A673 (cell line): ENCODE results near the gene MCF2L2. TPM values are rescaled to one million over a fixed set of nuclear protein-coding genes. Genes with fewer than 3 reads are reported as not detected.
"Not testable (repeated sequence)": the region's sequence is repeated elsewhere in the genome, so short reads cannot be mapped to it uniquely, and the experiment has no call there.

Source experiments
- Bru-seq: library from RNA; stranded (reverse); fragments of 400-500 nt; gene quantifications from one replicate; lab custom pipeline; 2021; lab: Mats Ljungman, UMichigan
- BruChase-seq, 2 experiments: library from RNA; stranded (reverse); fragments of 400-500 nt; gene quantifications; one replicate each; lab custom pipeline; 2021; lab: Mats Ljungman, UMichigan
- BruUV-seq: library from RNA; stranded (reverse); fragments of 400-500 nt; replicated peaks from 2 replicates; lab custom pipeline; 2021; lab: Mats Ljungman, UMichigan
- CTCF ChIA-PET: fragments of 300-600 bp; sonication (Branson Sonifier 250); formaldehyde crosslinking; loops from one replicate; lab custom pipeline; 2022; ENCODE audit warnings: antibody characterized with exemption; lab: Charles Lee
- POLR2A ChIA-PET: fragments of 300-600 bp; sonication (Branson Sonifier 250); formaldehyde crosslinking; loops from one replicate; lab custom pipeline; 2022; ENCODE audit warnings: antibody characterized with exemption; ENCODE audit not compliant: low non-redundant PET; lab: Charles Lee
- DNase-seq: peaks from one replicate; pipeline ENCODE4 v3.0.0-alpha.2; 2015; ENCODE audit warnings: low spot score
- H3K27ac ChIP-seq: fragments of 200-600 bp; sonication (generic); 2 replicates; pipeline ENCODE4 v1.5.1; 2016; ENCODE audit warnings: mixed run types, low read depth, mild to moderate bottlenecking, mixed read lengths, antibody characterized with exemption, low read length; ENCODE audit not compliant: poor library complexity, severe bottlenecking
- H3K27me3 ChIP-seq: fragments of 200-600 bp; sonication (generic); replicated peaks from 2 replicates; pipeline ENCODE4 v1.6.1; 2017; ENCODE audit warnings: mixed run types, low read depth, mild to moderate bottlenecking, mixed read lengths, antibody characterized with exemption, low read length; ENCODE audit not compliant: insufficient read depth, poor library complexity
- H3K36me3 ChIP-seq: fragments of 200-600 bp; sonication (generic); 2 replicates; pipeline ENCODE4 v1.6.1; 2016; ENCODE audit warnings: mixed run types, mild to moderate bottlenecking, mixed read lengths, antibody characterized with exemption, low read length; ENCODE audit not compliant: insufficient read depth, poor library complexity, severe bottlenecking
- H3K4me1 ChIP-seq: fragments of 200-600 bp; sonication (generic); 2 replicates; pipeline ENCODE4 v1.6.1; 2017; ENCODE audit warnings: mixed run types, mild to moderate bottlenecking, mixed read lengths, antibody characterized with exemption, low read length; ENCODE audit not compliant: insufficient read depth, poor library complexity, severe bottlenecking
- H3K4me3 ChIP-seq: fragments of 200-600 bp; sonication (generic); 2 replicates; pipeline ENCODE4 v1.5.1; 2016; ENCODE audit warnings: low read depth, mixed run types, mild to moderate bottlenecking, mixed read lengths, low read length; ENCODE audit not compliant: poor library complexity, severe bottlenecking
- H3K9me3 ChIP-seq: fragments of 200-600 bp; sonication (generic); 2 replicates; pipeline ENCODE4 v1.6.1; 2016; ENCODE audit warnings: mixed run types, low read depth, mild to moderate bottlenecking, mixed read lengths, antibody characterized with exemption, low read length; ENCODE audit not compliant: poor library complexity, severe bottlenecking
- CTCF ChIP-seq: fragments of 300-800, 200-600 bp; sonication (generic); conservative IDR thresholded peaks from 2 replicates; pipeline ENCODE4 v1.5.1; 2017; ENCODE audit warnings: low read depth, mild to moderate bottlenecking, antibody characterized with exemption, low read length, moderate library complexity, mixed read lengths
- EZH2 ChIP-seq: fragments of 200-600 bp; sonication (generic); IDR thresholded peaks from 2 replicates; pipeline ENCODE4 v1.6.1; 2017; ENCODE audit warnings: borderline replicate concordance, low read depth, mild to moderate bottlenecking, mixed read lengths, antibody characterized with exemption, low read length; ENCODE audit not compliant: poor library complexity, severe bottlenecking
- intact Hi-C: fragments of 100-400 bp; cut with micrococcal nuclease; formaldehyde crosslinking; loops from one replicate; pipeline ENCODE4 v1.10.0; 2022; ENCODE audit not compliant: unreplicated experiment
- long read RNA-seq: library from polyadenylated mRNA; stranded (forward); transcript quantifications from one replicate; pipeline ENCODE4 v2.0.0, GENCODE V29; 2022
- total RNA-seq: library from RNA; stranded (reverse); gene quantifications from 2 replicates; pipeline ENCODE4 v1.2.3, GENCODE V29; 2021

The MCF2L2 gene
- total RNA-seq: 0.26 TPM in 1 of 2 replicates, not detected in the other
- Bru-seq, nascent RNA: percentile 13 among the genes with signal in this experiment
- percentile 10 among the genes with signal in this experiment for BruChase-seq, experiment 1, labeled RNA remaining after a 2-hour chase
- percentile 12 among the genes with signal in this experiment for BruChase-seq, experiment 2, labeled RNA remaining after a 6-hour chase
- long read RNA-seq, partial matches to known transcripts: 0 of 7 reads
- long read RNA-seq, other reads (novel, unspliced or antisense): 7 of 7 reads

GRCh38 chr3:183428447-183429211, at the start of gene MCF2L2:
Gene MCF2L2, minus strand, starts transcription at chr3:183428619. Its CDS starts 642 bp downstream, at chr3:183427977.
- intact Hi-C loops: no loop called here
- TF ChIP-seq CTCF: no peak
- TF ChIP-seq EZH2: peak; percentile 29

GRCh38 chr3:183477801-183478456, 49.5 kb upstream of the MCF2L2 start:
- intact Hi-C loops: loop anchor here (5.0 kb wide), 1 partner anchor 404 kb away; the partner anchor contains the start of gene PARL

More at GRCh38 chr3:183428447-183429211, at the start of gene MCF2L2:
- DNase-seq: peak; percentile 16
- Histone ChIP-seq H3K27me3 (peaks cover 62% of the 10 kb centered on the region), H3K4me3 (peak within 1 kb of the TSS; percentile 50), H3K4me1 (no peaks in the 10 kb centered on the region), H3K36me3 (no peaks in the 10 kb centered on the region), H3K27ac (no peak within 1 kb of the TSS), H3K9me3 (no peaks in the 10 kb centered on the region)
- ChIA-PET CTCF (no interaction called here), POLR2A (no interaction called here)
- BruUV-seq: no TSS peak

GRCh38 chr3:183475764-183476162, 47.3 kb upstream of the MCF2L2 start:
- POLR2A ChIA-PET, H3K36me3 ChIP-seq, DNase-seq, H3K9me3 ChIP-seq, BruUV-seq, H3K27ac ChIP-seq, CTCF ChIA-PET, H3K27me3 ChIP-seq, H3K4me1 ChIP-seq, H3K4me3 ChIP-seq: not testable (repeated sequence)
- intact Hi-C loops: loop anchor here (5.0 kb wide), 1 partner anchor 407 kb away; the partner anchor contains the start of gene PARL

More at GRCh38 chr3:183477801-183478456, 49.5 kb upstream of the MCF2L2 start:
- H3K36me3 ChIP-seq: no peaks in the 10 kb centered on the region
- POLR2A ChIA-PET: no interaction called here
- no TSS peak for BruUV-seq
- H3K27ac ChIP-seq: no peak overlapping the region
- H3K9me3 ChIP-seq: no peaks in the 10 kb centered on the region
- TF ChIP-seq EZH2: no peak
- no peak for TF ChIP-seq CTCF
- CTCF ChIA-PET: no interaction called here
- H3K27me3 ChIP-seq: peaks cover 5% of the 10 kb centered on the region
- no peak for DNase-seq
- no peak overlapping the region for H3K4me3 ChIP-seq
- H3K4me1 ChIP-seq: no peaks in the 10 kb centered on the region
